PFSK-1 (cell line): Measurements from ENCODE around the gene MEA1.

Source experiments
- FOXP2 ChIP-seq: optimal IDR thresholded peaks from 2 replicates; pipeline ENCODE3; 2011; ENCODE audit warnings: borderline replicate concordance, control low read depth, inconsistent platforms; ENCODE audit not compliant: insufficient read depth; ENCODE audit errors: extremely low read length, extremely low read depth
- POLR2AphosphoS5 ChIP-seq: IDR thresholded peaks from 2 replicates; pipeline ENCODE4 v1.6.1; 2012; ENCODE audit warnings: low read depth, mild to moderate bottlenecking, control low read depth, low read length, moderate library complexity
- REST ChIP-seq, 2 experiments: IDR thresholded peaks; 2 replicates each; pipeline versions ENCODE4 v1.6.1 to v1.8.0; 2011 to 2012; ENCODE audit warnings: low read depth in 2 of 2, low read length in 2 of 2, control low read depth in 1 of 2, inconsistent platforms in 1 of 2, mild to moderate bottlenecking in 1 of 2, moderate library complexity in 1 of 2; ENCODE audit not compliant: insufficient read depth in 1 of 2
- SIN3A ChIP-seq: IDR thresholded peaks from 2 replicates; pipeline ENCODE4 v1.6.1; 2012; ENCODE audit warnings: mild to moderate bottlenecking, low read length, moderate library complexity, borderline replicate concordance; ENCODE audit not compliant: insufficient read depth

GRCh38 chr6:42962096-42962495, 51.6 kb downstream of the MEA1 start:
- TF ChIP-seq POLR2AphosphoS5 (no peak), REST (IDR thresholded peaks at IDR 0.05; ENCODE audit: insufficient read depth in 1 of 2, low read depth in 2 of 2, low read length in 2 of 2) (no peak), SIN3A (no peak), FOXP2 (no peak)
